SK-N-SH treated with all-trans-retinoic acid at 6 μM for 48 hours (cell line): ENCODE measurements around the gene SLC35E4.

Source experiments
- CSDC2 ChIP-seq: fragments of 250-450 bp; sonication (Bioruptor Pico); IDR thresholded peaks from 2 replicates; pipeline ENCODE4 v1.5.0; 2020; ENCODE audit warnings: mild to moderate bottlenecking, moderate library complexity
- ESRRG ChIP-seq: fragments of 250-450 bp; sonication (Bioruptor Pico); IDR thresholded peaks from 2 replicates; pipeline ENCODE4 v1.6.1; 2021; ENCODE audit warnings: mild to moderate bottlenecking
- PPARA ChIP-seq: fragments of 250-450 bp; sonication (Bioruptor Pico); IDR thresholded peaks from 2 replicates; pipeline ENCODE4 v1.5.0; 2020; ENCODE audit warnings: mild to moderate bottlenecking, borderline replicate concordance
- TCF4 ChIP-seq: fragments of 250-450 bp; sonication (Bioruptor Pico); IDR thresholded peaks from 2 replicates; pipeline ENCODE4 v1.8.0; 2021; ENCODE audit warnings: mild to moderate bottlenecking, moderate library complexity, borderline replicate concordance
- ZFP3 ChIP-seq: fragments of 250-450 bp; sonication (Bioruptor Pico); IDR thresholded peaks from 2 replicates; pipeline ENCODE4 v1.5.0; 2020; ENCODE audit warnings: mild to moderate bottlenecking, moderate library complexity
- ZFP30 ChIP-seq: fragments of 450-650 bp; formaldehyde crosslinking; IDR thresholded peaks from 2 replicates; pipeline ENCODE4 v1.5.0; 2022; ENCODE audit warnings: mild to moderate bottlenecking, moderate library complexity
- TF ChIP-seq, protein P1 (sequence below): fragments of 250-450 bp; sonication (Bioruptor Pico); IDR thresholded peaks from 2 replicates; pipeline ENCODE4 v1.8.0; 2021; ENCODE audit warnings: low read depth, mild to moderate bottlenecking, moderate library complexity, borderline replicate concordance
- TF ChIP-seq, protein P2 (sequence below): fragments of 250-450 bp; sonication (Bioruptor Pico); IDR thresholded peaks from 2 replicates; pipeline ENCODE4 v1.5.1; 2020; ENCODE audit warnings: low read depth, mild to moderate bottlenecking, moderate library complexity

DNA sequence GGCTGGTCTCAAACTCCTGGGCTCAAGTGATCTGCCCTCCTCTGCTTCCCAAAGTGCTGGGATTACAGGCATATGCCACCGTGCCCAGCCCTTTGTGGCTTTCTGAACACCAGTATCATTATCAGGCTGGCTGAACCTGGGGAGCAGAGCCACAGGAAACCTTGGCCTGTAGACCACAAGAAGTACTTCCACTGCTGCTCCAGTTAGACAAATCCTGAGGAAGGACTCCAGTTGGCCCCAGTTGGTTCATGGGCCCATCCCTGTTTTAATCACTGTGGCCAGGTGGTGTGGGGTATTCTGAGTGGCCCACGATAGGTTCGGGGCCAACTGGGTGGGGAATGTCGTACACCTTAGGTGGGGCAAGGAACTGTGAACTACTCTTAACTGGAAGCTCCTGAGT, 37.6 kb downstream of the SLC35E4 start:
- TF ChIP-seq PPARA (CRISPR knock-in tag) (no peak), TCF4 (CRISPR knock-in tag) (no peak), CSDC2 (no peak), ESRRG (CRISPR knock-in tag) (no peak), ZFP30 (CRISPR knock-in tag) (no peak), ZFP3 (CRISPR knock-in tag) (no peak)
- TF ChIP-seq, protein P1, sequence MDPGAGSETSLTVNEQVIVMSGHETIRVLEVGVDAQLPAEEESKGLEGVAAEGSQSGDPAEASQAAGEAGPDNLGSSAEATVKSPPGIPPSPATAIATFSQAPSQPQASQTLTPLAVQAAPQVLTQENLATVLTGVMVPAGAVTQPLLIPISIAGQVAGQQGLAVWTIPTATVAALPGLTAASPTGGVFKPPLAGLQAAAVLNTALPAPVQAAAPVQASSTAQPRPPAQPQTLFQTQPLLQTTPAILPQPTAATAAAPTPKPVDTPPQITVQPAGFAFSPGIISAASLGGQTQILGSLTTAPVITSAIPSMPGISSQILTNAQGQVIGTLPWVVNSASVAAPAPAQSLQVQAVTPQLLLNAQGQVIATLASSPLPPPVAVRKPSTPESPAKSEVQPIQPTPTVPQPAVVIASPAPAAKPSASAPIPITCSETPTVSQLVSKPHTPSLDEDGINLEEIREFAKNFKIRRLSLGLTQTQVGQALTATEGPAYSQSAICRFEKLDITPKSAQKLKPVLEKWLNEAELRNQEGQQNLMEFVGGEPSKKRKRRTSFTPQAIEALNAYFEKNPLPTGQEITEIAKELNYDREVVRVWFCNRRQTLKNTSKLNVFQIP (CRISPR knock-in tag): no peak
- TF ChIP-seq, protein P2, sequence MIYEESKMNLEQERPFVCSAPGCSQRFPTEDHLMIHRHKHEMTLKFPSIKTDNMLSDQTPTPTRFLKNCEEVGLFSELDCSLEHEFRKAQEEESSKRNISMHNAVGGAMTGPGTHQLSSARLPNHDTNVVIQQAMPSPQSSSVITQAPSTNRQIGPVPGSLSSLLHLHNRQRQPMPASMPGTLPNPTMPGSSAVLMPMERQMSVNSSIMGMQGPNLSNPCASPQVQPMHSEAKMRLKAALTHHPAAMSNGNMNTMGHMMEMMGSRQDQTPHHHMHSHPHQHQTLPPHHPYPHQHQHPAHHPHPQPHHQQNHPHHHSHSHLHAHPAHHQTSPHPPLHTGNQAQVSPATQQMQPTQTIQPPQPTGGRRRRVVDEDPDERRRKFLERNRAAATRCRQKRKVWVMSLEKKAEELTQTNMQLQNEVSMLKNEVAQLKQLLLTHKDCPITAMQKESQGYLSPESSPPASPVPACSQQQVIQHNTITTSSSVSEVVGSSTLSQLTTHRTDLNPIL (CRISPR knock-in tag): no peak
